ENCODE results near the gene KHK.

KHK gene

GRCh38 chr2:27130396-27130795 is 43.8 kb downstream of the KHK start:
- DNase-seq = no peak

GRCh38 chr2:27131429-27131828 is 44.9 kb downstream of the KHK start:
- no peak for DNase-seq

GRCh38 chr2:27133195-27133875 is 46.8 kb downstream of the KHK start:
- no peak for DNase-seq

GRCh38 chr2:27133905-27134780 is 47.6 kb downstream of the KHK start, which contains the start of gene PREB:
TSS of gene PREB (minus strand) at chr2:27134636. CDS start at chr2:27134421, 215 bp downstream.
- DNase-seq = peak; percentile 93 to 98

GRCh38 chr2:27134781-27135477 is 48.4 kb downstream of the KHK start:
- no peak for DNase-seq

- DNase-seq = no peak
Observed at GRCh38 chr2:27135478-27135955, 48.9 kb downstream of the KHK start.

- no peak for DNase-seq
Observed at GRCh38 chr2:27136751-27137150, 50.2 kb downstream of the KHK start.

GRCh38 chr2:27137322-27137935 is 50.9 kb downstream of the KHK start:
- DNase-seq = no peak

- DNase-seq = no peak
Observed at GRCh38 chr2:27138111-27138510, 51.5 kb downstream of the KHK start.

GRCh38 chr2:27139310-27139709 is 52.7 kb downstream of the KHK start, which contains the start of gene PRR30:
TSS of gene PRR30 (minus strand) at chr2:27139410. CDS start at chr2:27138329, 1,081 bp downstream.
- DNase-seq = no peak

- no peak for DNase-seq
Observed at GRCh38 chr2:27143285-27143684, 56.7 kb downstream of the KHK start.

- DNase-seq = no peak
Observed at GRCh38 chr2:27145682-27146081, 59.1 kb downstream of the KHK start.

- no peak for DNase-seq
Observed at GRCh38 chr2:27147935-27148334, 61.4 kb downstream of the KHK start.

GRCh38 chr2:27148801-27149439 is 62.3 kb downstream of the KHK start, which contains the start of gene TCF23:
TSS of gene TCF23 (plus strand) at chr2:27149004. CDS start at chr2:27149134, 130 bp downstream.
- no peak for DNase-seq

- no peak for DNase-seq
Observed at GRCh38 chr2:27149570-27150405, 63.2 kb downstream of the KHK start.
